ENCODE data around the gene RFC2. TPM values are rescaled to one million over a fixed set of nuclear protein-coding genes. Genes with fewer than 3 reads are reported as not detected.

The RFC2 gene
- total RNA-seq, 1 experiment from 2014 or later: 73.6 TPM

- no CpG with 5 or more reads among the region's 10 CpGs for WGBS (ENCODE audit: extremely low coverage, insufficient read length, low lambda C conversion rate)
Measured at GRCh38 chr7:74290981-74291441, 36.8 kb upstream of the RFC2 start.

More at GRCh38 chr7:74290981-74291441, 36.8 kb upstream of the RFC2 start:
- H3K27ac Mint-ChIP-seq: no peak overlapping the region; a peak in 1 of 7 replicates
- H3K4me3 Mint-ChIP-seq: peak overlapping the region; percentile 67 to 76
- H3K4me2 ChIP-seq (ENCODE audit: insufficient read depth, insufficient read length, low read length): peak overlapping the region; percentile 74
- H3K27me3 Mint-ChIP-seq (ENCODE audit: low read depth): peaks cover 36% of the 10 kb centered on the region
- H3K9me3 Mint-ChIP-seq: 0 out of 5 replicates have a peak, but pooled peaks cover 0 to 2% of the 10 kb centered on the region in 2 experiments
- no peak overlapping the region for H3K18ac ChIP-seq (ENCODE audit: insufficient read length, low read depth, low read length)
- H3K14ac ChIP-seq (ENCODE audit: insufficient read depth, low read length): no peak overlapping the region
- H2BK120ac ChIP-seq (ENCODE audit: low read depth, low read length, poor library complexity, severe bottlenecking): no peak overlapping the region
- no peak overlapping the region for H4K8ac ChIP-seq (replicated peaks; ENCODE audit: insufficient read length, low read depth, low read length)
- no peak overlapping the region for H3K56ac ChIP-seq (ENCODE audit: insufficient read length, low read depth, low read length)
- H2AK5ac ChIP-seq (ENCODE audit: insufficient read length, low read length): no peak overlapping the region
- H2BK12ac ChIP-seq (ENCODE audit: insufficient read length, low read depth, low read length): no peak overlapping the region
- no peaks in the 10 kb centered on the region for H3K27me3 ChIP-seq (ENCODE audit: insufficient read depth, low read length)
- no peak overlapping the region for H4K5ac ChIP-seq (ENCODE audit: insufficient read length, low read depth, low read length)
- no peak overlapping the region for H3K27ac ChIP-seq (ENCODE audit: insufficient read length, low read depth, low read length)
- no peak overlapping the region for H3K23ac ChIP-seq (ENCODE audit: insufficient read length, low read depth, low read length)
- H3K9ac ChIP-seq (ENCODE audit: extremely low read depth, insufficient read length, low read length): no peak overlapping the region
- TF ChIP-seq CTCF (conservative IDR thresholded peaks at IDR 0.05): no peak
- peaks cover 43 to 49% of the 10 kb centered on the region in 2 experiments for H3K4me1 Mint-ChIP-seq
- no peak overlapping the region for H2BK15ac ChIP-seq (ENCODE audit: low read depth, low read length)
- H3K79me1 ChIP-seq (ENCODE audit: insufficient read depth, low read depth, low read length, poor library complexity, severe bottlenecking): peaks cover 4% of the 10 kb centered on the region
- H3K4me1 ChIP-seq (ENCODE audit: insufficient read depth, low read length): peaks cover 7% of the 10 kb centered on the region; the same call in 1 of the 2 replicates
- H2BK20ac ChIP-seq (ENCODE audit: low read depth, low read length, poor library complexity, severe bottlenecking): no peak overlapping the region
- H4K20me1 ChIP-seq (ENCODE audit: control insufficient read depth, insufficient read depth, insufficient read length): no peaks in the 10 kb centered on the region
- H3K36me3 Mint-ChIP-seq (ENCODE audit: insufficient read depth in 1 of 3, low read depth in 3 of 3): peaks cover 2 to 10% (median 7%) of the 10 kb centered on the region in 3 experiments; a peak in 6 of 7 replicates
- H3K79me2 ChIP-seq (ENCODE audit: insufficient read depth, low read length): peaks cover 23% of the 10 kb centered on the region; the same call in 1 of the 2 replicates
- no peak overlapping the region for H3K4ac ChIP-seq (ENCODE audit: low read depth, low read length)
- DNase-seq: no peak
- H2BK5ac ChIP-seq (ENCODE audit: insufficient read length, low read length): no peak overlapping the region
- H2AFZ ChIP-seq (ENCODE audit: low read length): no peak overlapping the region
- peaks cover 12% of the 10 kb centered on the region for H3K23me2 ChIP-seq (ENCODE audit: insufficient read length, low read depth, low read length, poor library complexity, severe bottlenecking)
- no peak overlapping the region for H4K91ac ChIP-seq (ENCODE audit: insufficient read length, low read depth, low read length)
- H3T11ph ChIP-seq (ENCODE audit: low read length): no peak overlapping the region
- H3K9me3 ChIP-seq (ENCODE audit: control insufficient read depth, low read depth, low read length): no peaks in the 10 kb centered on the region

Measured in H9 (cell line).